Keratinocyte (primary cell): Measurements from ENCODE around the gene PPP1R36. TPM values are rescaled to one million over a fixed set of nuclear protein-coding genes. Genes with fewer than 3 reads are reported as not detected.

Source experiments
- DNase-seq: peaks from one replicate; pipeline ENCODE4 v3.0.0-alpha.2; 2011; ENCODE audit warnings: low read depth, missing footprints, low spot score
- FAIRE-seq: peaks from 2 replicates; lab custom pipeline; 2011; peaks lifted over from hg19 to GRCh38; lab: Jason Lieb, UNC
- H2AFZ ChIP-seq: 2 replicates; pipeline ENCODE4 v1.6.0; 2012; ENCODE audit warnings: low read length, control low read depth, inconsistent platforms; ENCODE audit not compliant: control insufficient read depth
- H3K27ac ChIP-seq: 2 replicates; pipeline ENCODE4 v1.5.1; 2011; ENCODE audit warnings: low read length; ENCODE audit not compliant: control insufficient read depth, insufficient read depth
- H3K27me3 ChIP-seq: 3 replicates; pipeline ENCODE4 v1.6.0; 2011; ENCODE audit warnings: low read length; ENCODE audit not compliant: control insufficient read depth, insufficient read depth; ENCODE audit errors: extremely low read depth
- H3K36me3 ChIP-seq, 2 experiments: 2 replicates in 1 of 2; 3 replicates in 1 of 2; pipeline ENCODE4 v1.5.1; 2011; ENCODE audit warnings: low read length in 2 of 2, mild to moderate bottlenecking in 1 of 2; ENCODE audit not compliant: control insufficient read depth in 2 of 2, insufficient read depth in 2 of 2; ENCODE audit errors: extremely low read depth in 1 of 2
- H3K4me1 ChIP-seq: 3 replicates; pipeline ENCODE4 v1.5.1; 2011; ENCODE audit warnings: low read length; ENCODE audit not compliant: control insufficient read depth, insufficient read depth; ENCODE audit errors: extremely low read depth
- H3K4me2 ChIP-seq: 3 replicates; pipeline ENCODE4 v1.6.0; 2011; ENCODE audit warnings: low read depth, low read length; ENCODE audit not compliant: control insufficient read depth, insufficient read depth; ENCODE audit errors: extremely low read depth
- H3K4me3 ChIP-seq, 3 experiments: fragments of 200-600 bp in 1 of 3; sonication (generic) in 1 of 3; 2 replicates in 2 of 3; 3 replicates in 1 of 3; pipeline ENCODE4 v1.5.1; 2011 to 2016; ENCODE audit warnings: low read length in 3 of 3, mild to moderate bottlenecking in 3 of 3, control low read depth in 2 of 3, inconsistent platforms in 1 of 3, low read depth in 1 of 3, mixed read lengths in 1 of 3, mixed run types in 1 of 3, moderate library complexity in 1 of 3; ENCODE audit not compliant: control insufficient read depth in 2 of 3, insufficient read depth in 2 of 3; ENCODE audit errors: extremely low read depth in 1 of 3
- H3K79me2 ChIP-seq: 2 replicates; pipeline ENCODE4 v1.6.0; 2012; ENCODE audit warnings: low read length; ENCODE audit not compliant: control insufficient read depth, insufficient read depth
- H3K9ac ChIP-seq: 3 replicates; pipeline ENCODE4 v1.6.0; 2011; ENCODE audit warnings: low read length; ENCODE audit not compliant: control insufficient read depth, insufficient read depth; ENCODE audit errors: extremely low read depth
- H3K9me1 ChIP-seq: 3 replicates; pipeline ENCODE4 v1.6.0; 2011; ENCODE audit warnings: low read length; ENCODE audit not compliant: control insufficient read depth, insufficient read depth; ENCODE audit errors: extremely low read depth
- H3K9me3 ChIP-seq: 2 replicates; pipeline ENCODE4 v1.5.1; 2012; ENCODE audit warnings: low read depth, low read length; ENCODE audit not compliant: control insufficient read depth
- H4K20me1 ChIP-seq: 3 replicates; pipeline ENCODE4 v1.6.0; 2011; ENCODE audit warnings: low read length; ENCODE audit not compliant: control insufficient read depth, insufficient read depth; ENCODE audit errors: extremely low read depth
- EZH2 ChIP-seq: IDR thresholded peaks from one replicate; pipeline ENCODE4 v1.6.1; 2012; ENCODE audit warnings: inconsistent platforms, mild to moderate bottlenecking, low read length, moderate library complexity
- dilution Hi-C: fragments of 300-500 bp; cut with MboI; formaldehyde crosslinking; loops from one replicate; pipeline ENCODE4 v1.7.0; 2020; ENCODE audit warnings: low sequenced_read_pairs; ENCODE audit not compliant: extremely low pct_ligation_motif_present
- polyA plus RNA-seq, 5 experiments: library from polyadenylated mRNA; depleted of rRNA in 3 of 5; stranded (reverse) in 3 of 5; stranded (forward) in 1 of 5; unstranded in 1 of 5; fragments of >200 nt; gene quantifications; 1 replicate in 1 of 5; 2 replicates in 3 of 5; 3 replicates in 1 of 5; pipeline versions ENCODE4 v1.2.1 to v1.2.3, GENCODE V29; 2011 to 2012; ENCODE audit warnings: missing spikeins in 2 of 5, low read depth in 1 of 5, low replicate concordance in 1 of 5
- TF ChIP-seq, protein P1 (sequence below), 3 experiments: IDR thresholded peaks in 1 of 3; conservative IDR thresholded peaks in 1 of 3; optimal IDR thresholded peaks in 1 of 3; 2 replicates in 2 of 3; 3 replicates in 1 of 3; pipeline versions ENCODE3 to v1.5.1; 2011; ENCODE audit warnings: low read length in 3 of 3, mild to moderate bottlenecking in 3 of 3, moderate library complexity in 2 of 3, control low read depth in 1 of 3, inconsistent platforms in 1 of 3; ENCODE audit not compliant: insufficient read depth in 2 of 3; ENCODE audit errors: extremely low read depth in 1 of 3

PPP1R36 gene
- polyA plus RNA-seq, 1 donor (not counting 4 experiments of a cell fraction or from before 2014, with no cell fraction given), result 0.81 TPM

GRCh38 chr14:64510825-64511671 is 38.7 kb upstream of the PPP1R36 start:
- H3K4me2 ChIP-seq, result peak overlapping the region; percentile 43
- H3K79me2 ChIP-seq, result peaks cover 92% of the 10 kb centered on the region
- no peak for TF ChIP-seq EZH2
- TF ChIP-seq, protein P1, sequence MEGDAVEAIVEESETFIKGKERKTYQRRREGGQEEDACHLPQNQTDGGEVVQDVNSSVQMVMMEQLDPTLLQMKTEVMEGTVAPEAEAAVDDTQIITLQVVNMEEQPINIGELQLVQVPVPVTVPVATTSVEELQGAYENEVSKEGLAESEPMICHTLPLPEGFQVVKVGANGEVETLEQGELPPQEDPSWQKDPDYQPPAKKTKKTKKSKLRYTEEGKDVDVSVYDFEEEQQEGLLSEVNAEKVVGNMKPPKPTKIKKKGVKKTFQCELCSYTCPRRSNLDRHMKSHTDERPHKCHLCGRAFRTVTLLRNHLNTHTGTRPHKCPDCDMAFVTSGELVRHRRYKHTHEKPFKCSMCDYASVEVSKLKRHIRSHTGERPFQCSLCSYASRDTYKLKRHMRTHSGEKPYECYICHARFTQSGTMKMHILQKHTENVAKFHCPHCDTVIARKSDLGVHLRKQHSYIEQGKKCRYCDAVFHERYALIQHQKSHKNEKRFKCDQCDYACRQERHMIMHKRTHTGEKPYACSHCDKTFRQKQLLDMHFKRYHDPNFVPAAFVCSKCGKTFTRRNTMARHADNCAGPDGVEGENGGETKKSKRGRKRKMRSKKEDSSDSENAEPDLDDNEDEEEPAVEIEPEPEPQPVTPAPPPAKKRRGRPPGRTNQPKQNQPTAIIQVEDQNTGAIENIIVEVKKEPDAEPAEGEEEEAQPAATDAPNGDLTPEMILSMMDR (optimal IDR thresholded peaks at IDR 0.05 in 1 of 3, IDR thresholded peaks at IDR 0.05 in 1 of 3, conservative IDR thresholded peaks at IDR 0.05 in 1 of 3; ENCODE audit: extremely low read depth in 1 of 3, insufficient read depth in 2 of 3, low read length in 3 of 3), result peak; percentile 76 to 96 (median 77)
- H3K27me3 ChIP-seq, result no peaks in the 10 kb centered on the region
- H4K20me1 ChIP-seq, result peaks cover 17% of the 10 kb centered on the region
- H3K4me1 ChIP-seq, result peaks cover 46% of the 10 kb centered on the region
- FAIRE-seq (peak; percentile 84), DNase-seq (no peak)
- dilution Hi-C loops, result no loop called here
- H3K4me3 ChIP-seq, result no peak overlapping the region
- H2AFZ ChIP-seq, result no peak overlapping the region
- peak overlapping the region; percentile 59 for H3K27ac ChIP-seq
- H3K9me1 ChIP-seq, result peaks cover 3% of the 10 kb centered on the region
- H3K9me3 ChIP-seq, result no peaks in the 10 kb centered on the region
- H3K36me3 ChIP-seq, result peaks cover 0 to 3% of the 10 kb centered on the region in 2 experiments
- no peak overlapping the region for H3K9ac ChIP-seq

DNA sequence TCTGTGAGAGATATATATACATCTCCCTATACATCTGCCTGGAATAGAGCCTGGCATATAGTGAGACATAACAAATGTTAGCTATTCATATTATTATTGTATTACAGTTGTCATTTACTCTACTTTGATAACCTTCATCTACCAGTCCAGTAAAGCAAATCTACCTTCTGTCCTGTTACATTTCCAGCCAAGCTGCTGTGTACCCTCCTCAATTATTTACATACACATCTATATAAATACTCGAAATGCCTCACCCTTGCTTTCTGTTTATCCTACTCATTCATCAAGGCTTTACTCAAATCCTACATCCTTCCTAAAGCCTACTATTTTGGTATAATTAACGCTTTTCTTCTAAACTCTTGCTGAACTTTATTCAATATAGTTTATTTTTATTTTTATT is 36.5 kb upstream of the PPP1R36 start:
- TF ChIP-seq, protein P1 (optimal IDR thresholded peaks at IDR 0.05 in 1 of 3, IDR thresholded peaks at IDR 0.05 in 1 of 3, conservative IDR thresholded peaks at IDR 0.05 in 1 of 3; ENCODE audit: extremely low read depth in 1 of 3, insufficient read depth in 2 of 3, low read length in 3 of 3), result no peak
- TF ChIP-seq EZH2, result no peak
- H3K36me3 ChIP-seq, result peaks cover 0 to 3% of the 10 kb centered on the region in 2 experiments
- H3K79me2 ChIP-seq, result peaks cover 92% of the 10 kb centered on the region
- FAIRE-seq (no peak), DNase-seq (no peak)
- no peaks in the 10 kb centered on the region for H3K9me1 ChIP-seq
- H3K4me2 ChIP-seq, result no peak overlapping the region
- no peaks in the 10 kb centered on the region for H3K27me3 ChIP-seq
- dilution Hi-C loops, result no loop called here
- H3K9me3 ChIP-seq, result no peaks in the 10 kb centered on the region
- H3K9ac ChIP-seq, result no peak overlapping the region
- H3K4me1 ChIP-seq, result peaks cover 26% of the 10 kb centered on the region
- H3K27ac ChIP-seq, result no peak overlapping the region
- no peak overlapping the region for H2AFZ ChIP-seq
- no peak overlapping the region for H3K4me3 ChIP-seq
- H4K20me1 ChIP-seq, result peaks cover 12% of the 10 kb centered on the region
